Measurements from ENCODE around the gene MYOT. TPM values are rescaled to one million over a fixed set of nuclear protein-coding genes. Genes with fewer than 3 reads are reported as not detected.
"Not testable (repeated sequence)": the region's sequence is repeated elsewhere in the genome, so short reads cannot be mapped to it uniquely, and the experiment has no call there.

The MYOT gene
- total and polyA plus RNA-seq, 5 donors = 11.1 to 14.5 (median 13.0) TPM

- H3K9me3 ChIP-seq (ENCODE audit: control insufficient read depth, low read length); H3K27ac ChIP-seq (ENCODE audit: low read length); intact Hi-C loops (cut with DNase I); H3K4me1 ChIP-seq (ENCODE audit: control insufficient read depth, insufficient read depth, low read length); H3K27me3 ChIP-seq (ENCODE audit: control insufficient read depth, insufficient read depth); DNase-seq; H3K4me3 ChIP-seq (ENCODE audit: low read length); ATAC-seq: not testable (repeated sequence)
These were observed 14.5 kb upstream of the MYOT start for GRCh38 chr5:137853165-137853564.

- WGBS = 60% methylated on average over 3 of the region's 3 CpGs
- intact Hi-C loops (cut with DNase I) = no loop called here
- Histone ChIP-seq H3K4me3 (ENCODE audit: low read length) (no peak overlapping the region), H3K27ac (ENCODE audit: low read length) (no peak overlapping the region), H3K27me3 (ENCODE audit: control insufficient read depth, insufficient read depth) (no peaks in the 10 kb centered on the region), H3K4me1 (ENCODE audit: control insufficient read depth, insufficient read depth, low read length) (peaks cover 4% of the 10 kb centered on the region), H3K9me3 (ENCODE audit: control insufficient read depth, low read length) (no peaks in the 10 kb centered on the region)
- no peak for ATAC-seq
- DNase-seq = no peak
These were observed 11.5 kb upstream of the MYOT start for GRCh38 chr5:137856201-137856600.

- H3K27ac ChIP-seq (ENCODE audit: low read length) = peak overlapping the region; percentile 90
- 53% methylated on average over 5 of the region's 5 CpGs for WGBS
- H3K4me3 ChIP-seq (ENCODE audit: low read length) = peak overlapping the region; percentile 48
- intact Hi-C loops (cut with DNase I) = no loop called here
- peak; percentile 44 for ATAC-seq
- H3K9me3 ChIP-seq (ENCODE audit: control insufficient read depth, low read length) = no peaks in the 10 kb centered on the region
- no peaks in the 10 kb centered on the region for H3K27me3 ChIP-seq (ENCODE audit: control insufficient read depth, insufficient read depth)
- H3K4me1 ChIP-seq (ENCODE audit: control insufficient read depth, insufficient read depth, low read length) = peaks cover 4% of the 10 kb centered on the region
- DNase-seq = no peak
These were observed 10.5 kb upstream of the MYOT start for GRCh38 chr5:137856916-137857862.

- H3K4me1 ChIP-seq (ENCODE audit: control insufficient read depth, insufficient read depth, low read length) = peaks cover 4% of the 10 kb centered on the region
- ATAC-seq = peak; percentile 81 to 89
- intact Hi-C loops (cut with DNase I) = no loop called here
- no peaks in the 10 kb centered on the region for H3K9me3 ChIP-seq (ENCODE audit: control insufficient read depth, low read length)
- H3K27ac ChIP-seq (ENCODE audit: low read length) = peak overlapping the region; percentile 70
- no peak for DNase-seq
- 9% methylated on average over 3 of the region's 3 CpGs for WGBS
- no peaks in the 10 kb centered on the region for H3K27me3 ChIP-seq (ENCODE audit: control insufficient read depth, insufficient read depth)
- peak overlapping the region; percentile 48 for H3K4me3 ChIP-seq (ENCODE audit: low read length)
These were observed 9.3 kb upstream of the MYOT start for GRCh38 chr5:137858223-137858916.

- Histone ChIP-seq H3K27ac (ENCODE audit: low read length) (no peak overlapping the region), H3K4me3 (ENCODE audit: low read length) (peak overlapping the region; percentile 48), H3K4me1 (ENCODE audit: control insufficient read depth, insufficient read depth, low read length) (peaks cover 4% of the 10 kb centered on the region), H3K9me3 (ENCODE audit: control insufficient read depth, low read length) (no peaks in the 10 kb centered on the region), H3K27me3 (ENCODE audit: control insufficient read depth, insufficient read depth) (no peaks in the 10 kb centered on the region)
- intact Hi-C loops (cut with DNase I) = no loop called here
- WGBS = 42% methylated on average over 5 of the region's 5 CpGs
- DNase-seq (no peak), ATAC-seq (peak; percentile 43 to 60)
These were observed 8.7 kb upstream of the MYOT start for GRCh38 chr5:137858954-137859353.

GRCh38 chr5:137862251-137862650 lies 5.4 kb upstream of the MYOT start:
- no peak for DNase-seq
- no peak for ATAC-seq
- no peak overlapping the region for H3K27ac ChIP-seq (ENCODE audit: low read length)
- intact Hi-C loops (cut with DNase I) = no loop called here
- no peaks in the 10 kb centered on the region for H3K9me3 ChIP-seq (ENCODE audit: control insufficient read depth, low read length)
- peaks cover 1% of the 10 kb centered on the region for H3K4me1 ChIP-seq (ENCODE audit: control insufficient read depth, insufficient read depth, low read length)
- 94% methylated on average over 3 of the region's 3 CpGs for WGBS
- H3K27me3 ChIP-seq (ENCODE audit: control insufficient read depth, insufficient read depth) = no peaks in the 10 kb centered on the region
- no peak overlapping the region for H3K4me3 ChIP-seq (ENCODE audit: low read length)

GRCh38 chr5:137863653-137864052 lies 4.0 kb upstream of the MYOT start:
- H3K27ac ChIP-seq (ENCODE audit: low read length); ATAC-seq; H3K4me1 ChIP-seq (ENCODE audit: control insufficient read depth, insufficient read depth, low read length); H3K9me3 ChIP-seq (ENCODE audit: control insufficient read depth, low read length); intact Hi-C loops (cut with DNase I); H3K27me3 ChIP-seq (ENCODE audit: control insufficient read depth, insufficient read depth); H3K4me3 ChIP-seq (ENCODE audit: low read length); DNase-seq: not testable (repeated sequence)
- WGBS = 96% methylated on average over 6 of the region's 6 CpGs

GRCh38 chr5:137866541-137867388 lies 895 bp upstream of the MYOT start:
- peaks cover 4% of the 10 kb centered on the region for H3K4me1 ChIP-seq (ENCODE audit: control insufficient read depth, insufficient read depth, low read length)
- DNase-seq (no peak), ATAC-seq (no peak)
- WGBS = 93% methylated on average over 4 of the region's 4 CpGs
- H3K9me3 ChIP-seq (ENCODE audit: control insufficient read depth, low read length) = no peaks in the 10 kb centered on the region
- H3K4me3 ChIP-seq (ENCODE audit: low read length) = no peak overlapping the region
- H3K27me3 ChIP-seq (ENCODE audit: control insufficient read depth, insufficient read depth) = no peaks in the 10 kb centered on the region
- no peak overlapping the region for H3K27ac ChIP-seq (ENCODE audit: low read length)
- intact Hi-C loops (cut with DNase I) = no loop called here

- DNase-seq (no peak), ATAC-seq (no peak)
- Histone ChIP-seq H3K9me3 (ENCODE audit: control insufficient read depth, low read length) (no peaks in the 10 kb centered on the region), H3K4me3 (ENCODE audit: low read length) (no peak overlapping the region), H3K27me3 (ENCODE audit: control insufficient read depth, insufficient read depth) (no peaks in the 10 kb centered on the region), H3K27ac (ENCODE audit: low read length) (peak overlapping the region; percentile 67), H3K4me1 (ENCODE audit: control insufficient read depth, insufficient read depth, low read length) (peaks cover 4% of the 10 kb centered on the region)
- intact Hi-C loops (cut with DNase I) = no loop called here
- WGBS = 92% methylated on average over 7 of the region's 7 CpGs
These were observed 3.1 kb downstream of the MYOT start for GRCh38 chr5:137870647-137871339.

GRCh38 chr5:137871571-137871970 lies 3.9 kb downstream of the MYOT start:
- Histone ChIP-seq H3K27ac (ENCODE audit: low read length) (no peak overlapping the region), H3K27me3 (ENCODE audit: control insufficient read depth, insufficient read depth) (no peaks in the 10 kb centered on the region), H3K4me3 (ENCODE audit: low read length) (no peak overlapping the region)

More at GRCh38 chr5:137871571-137871970, 3.9 kb downstream of the MYOT start:
- no peak for DNase-seq
- ATAC-seq = no peak
- no peaks in the 10 kb centered on the region for H3K9me3 ChIP-seq (ENCODE audit: control insufficient read depth, low read length)
- 95% methylated on average over 3 of the region's 3 CpGs for WGBS
- peaks cover 4% of the 10 kb centered on the region for H3K4me1 ChIP-seq (ENCODE audit: control insufficient read depth, insufficient read depth, low read length)
- intact Hi-C loops (cut with DNase I) = no loop called here

Measured in right cardiac atrium (tissue), 5 donors.